NB4 (cell line): Measurements from ENCODE around the gene SUSD2.

ENCODE experiments used
- CTCF ChIP-seq: IDR thresholded peaks from one replicate; pipeline ENCODE4 v1.5.1; 2012; ENCODE audit warnings: low read depth, low read length
- POLR2A ChIP-seq: IDR thresholded peaks from 2 replicates; pipeline ENCODE4 v1.6.1; 2011; ENCODE audit warnings: mild to moderate bottlenecking; ENCODE audit not compliant: insufficient read length; ENCODE audit errors: extremely low read depth

DNA sequence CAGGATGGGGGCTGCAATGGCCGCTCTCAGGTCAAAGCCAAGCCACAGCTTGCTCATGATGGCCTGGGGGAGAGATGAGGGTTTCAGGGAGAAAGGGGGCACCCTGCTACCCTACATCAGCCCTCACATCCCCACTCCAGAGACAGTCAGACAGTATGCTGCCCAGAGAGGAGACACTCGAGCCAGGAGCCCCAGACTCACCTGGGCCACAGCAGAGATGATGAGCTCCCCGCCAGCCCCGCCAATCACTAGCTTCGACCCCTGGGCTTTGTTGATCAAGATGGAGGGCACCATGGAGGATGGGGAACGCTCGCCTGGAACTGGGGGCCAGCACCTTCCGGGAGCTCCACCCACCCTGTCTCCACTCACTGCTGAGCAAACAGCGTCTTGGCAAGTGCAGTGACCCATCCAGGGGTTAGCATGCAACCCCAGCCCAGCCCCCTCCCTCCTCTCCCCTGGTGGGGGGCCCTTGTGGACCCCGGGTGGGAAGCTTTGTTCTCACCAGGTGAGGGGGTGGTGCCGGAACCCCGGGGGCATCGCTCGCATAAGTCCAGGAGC lies 43.8 kb downstream of the SUSD2 start:
- TF ChIP-seq CTCF: no peak
- no peak for TF ChIP-seq POLR2A
